Tibial nerve (tissue), 4 donors: Measurements from ENCODE around the gene TFAM. TPM values are rescaled to one million over a fixed set of nuclear protein-coding genes. Genes with fewer than 3 reads are reported as not detected.

Source experiments
- DNase-seq, 2 donors: peaks; one replicate each; pipeline ENCODE4 v3.0.0-alpha.2; 2019; ENCODE audit warnings: low spot score in 2 of 2
- H3K27ac ChIP-seq, 4 donors: fragments of 200-600 bp; sonication (generic) in 3 of 4; one replicate each; pipeline ENCODE4 v1.5.1; 2017 to 2019; ENCODE audit warnings: mild to moderate bottlenecking in 1 of 4
- H3K27me3 ChIP-seq, 2 donors: fragments of 200-600 bp; sonication (generic) in 1 of 2; one replicate each; pipeline versions ENCODE4 v1.5.1 to v1.6.0; 2017 to 2019
- H3K36me3 ChIP-seq, 3 donors: fragments of 200-600 bp; sonication (generic); one replicate each; pipeline ENCODE4 v1.5.1; 2018 to 2019
- H3K4me1 ChIP-seq, 4 donors: fragments of 200-600 bp; sonication (generic) in 3 of 4; one replicate each; pipeline ENCODE4 v1.5.1; 2017 to 2019
- H3K4me3 ChIP-seq, 4 donors: fragments of 200-600 bp; sonication (generic) in 3 of 4; one replicate each; pipeline ENCODE4 v1.5.1; 2017 to 2019; ENCODE audit warnings: mild to moderate bottlenecking in 1 of 4, moderate library complexity in 1 of 4
- H3K9me3 ChIP-seq, 4 donors: fragments of 200-600 bp; sonication (generic) in 3 of 4; one replicate each; pipeline ENCODE4 v1.5.1; 2017 to 2019
- EP300 ChIP-seq, 2 donors: sonication (generic); formaldehyde crosslinking; IDR thresholded peaks; one replicate each; pipeline ENCODE4 v1.6.1; 2017; ENCODE audit warnings: antibody characterized with exemption in 2 of 2, mild to moderate bottlenecking in 1 of 2
- POLR2A ChIP-seq, 2 donors: fragments of 450-650 bp; IDR thresholded peaks; one replicate each; pipeline ENCODE4 v1.6.1; 2017; ENCODE audit warnings: antibody characterized with exemption in 2 of 2, mild to moderate bottlenecking in 2 of 2, moderate library complexity in 2 of 2
- WGBS, 2 donors: methylation state at CpG; one replicate each; pipeline ENCODE4 v1.1.5; 2018; 5-methylcytosine and 5-hydroxymethylcytosine counted together
- total RNA-seq, 4 donors: library from RNA; depleted of rRNA; stranded (reverse); fragments of >200 nt; gene quantifications; one replicate each; pipeline ENCODE4 v1.1.0, GENCODE V29; 2016
- TF ChIP-seq, protein P1 (sequence below), 5 experiments: fragments of 200-600 bp in 3 of 5; fragments of 450-650 bp in 2 of 5; sonication (generic) in 3 of 5; IDR thresholded peaks; one replicate each; pipeline ENCODE4 v1.5.1; 2016 to 2019; ENCODE audit warnings: antibody characterized with exemption in 5 of 5, mild to moderate bottlenecking in 3 of 5, moderate library complexity in 2 of 5

Gene TFAM
- total RNA-seq, 4 donors from 2014 or later, result 9.6 to 35.6 (median 13.8) TPM

- Histone ChIP-seq H3K27me3 (no peaks in the 10 kb centered on the region), H3K9me3 (no peaks in the 10 kb centered on the region), H3K27ac (peak overlapping the region; percentile 44 to 94 (median 93)), H3K4me3 (peak overlapping the region; percentile 74 to 94 (median 85)), H3K4me1 (peaks cover 0 to 25% (median 7%) of the 10 kb centered on the region in 4 donors), H3K36me3 (peaks cover 0 to 27% (median 0%) of the 10 kb centered on the region in 3 donors)
- 0 to 1% methylated on average over 15 of the region's 15 CpGs for WGBS, 2 donors
- TF ChIP-seq, protein P1, sequence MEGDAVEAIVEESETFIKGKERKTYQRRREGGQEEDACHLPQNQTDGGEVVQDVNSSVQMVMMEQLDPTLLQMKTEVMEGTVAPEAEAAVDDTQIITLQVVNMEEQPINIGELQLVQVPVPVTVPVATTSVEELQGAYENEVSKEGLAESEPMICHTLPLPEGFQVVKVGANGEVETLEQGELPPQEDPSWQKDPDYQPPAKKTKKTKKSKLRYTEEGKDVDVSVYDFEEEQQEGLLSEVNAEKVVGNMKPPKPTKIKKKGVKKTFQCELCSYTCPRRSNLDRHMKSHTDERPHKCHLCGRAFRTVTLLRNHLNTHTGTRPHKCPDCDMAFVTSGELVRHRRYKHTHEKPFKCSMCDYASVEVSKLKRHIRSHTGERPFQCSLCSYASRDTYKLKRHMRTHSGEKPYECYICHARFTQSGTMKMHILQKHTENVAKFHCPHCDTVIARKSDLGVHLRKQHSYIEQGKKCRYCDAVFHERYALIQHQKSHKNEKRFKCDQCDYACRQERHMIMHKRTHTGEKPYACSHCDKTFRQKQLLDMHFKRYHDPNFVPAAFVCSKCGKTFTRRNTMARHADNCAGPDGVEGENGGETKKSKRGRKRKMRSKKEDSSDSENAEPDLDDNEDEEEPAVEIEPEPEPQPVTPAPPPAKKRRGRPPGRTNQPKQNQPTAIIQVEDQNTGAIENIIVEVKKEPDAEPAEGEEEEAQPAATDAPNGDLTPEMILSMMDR (IDR thresholded peaks at IDR 0.05), result no peak
- TF ChIP-seq EP300 (IDR thresholded peaks at IDR 0.05), result no peak
- no peak for TF ChIP-seq POLR2A (IDR thresholded peaks at IDR 0.05)
- DNase-seq, result no peak
Observed at GRCh38 chr10:58385784-58386112, 538 bp downstream of the TFAM start.

- TF ChIP-seq EP300 (IDR thresholded peaks at IDR 0.05), result no peak
- TF ChIP-seq, protein P1 (IDR thresholded peaks at IDR 0.05), result no peak
- TF ChIP-seq POLR2A (IDR thresholded peaks at IDR 0.05), result no peak
- Histone ChIP-seq H3K4me1 (peaks cover 0 to 27% (median 8%) of the 10 kb centered on the region in 4 donors), H3K27ac (no peak overlapping the region), H3K27me3 (no peaks in the 10 kb centered on the region), H3K4me3 (no peak overlapping the region), H3K9me3 (no peaks in the 10 kb centered on the region), H3K36me3 (peaks cover 0 to 48% (median 0%) of the 10 kb centered on the region in 3 donors)
- no peak for DNase-seq
- 93 to 96% methylated on average over 3 of the region's 3 CpGs for WGBS, 2 donors
Observed at GRCh38 chr10:58389024-58389423, 3.8 kb downstream of the TFAM start.

DNA sequence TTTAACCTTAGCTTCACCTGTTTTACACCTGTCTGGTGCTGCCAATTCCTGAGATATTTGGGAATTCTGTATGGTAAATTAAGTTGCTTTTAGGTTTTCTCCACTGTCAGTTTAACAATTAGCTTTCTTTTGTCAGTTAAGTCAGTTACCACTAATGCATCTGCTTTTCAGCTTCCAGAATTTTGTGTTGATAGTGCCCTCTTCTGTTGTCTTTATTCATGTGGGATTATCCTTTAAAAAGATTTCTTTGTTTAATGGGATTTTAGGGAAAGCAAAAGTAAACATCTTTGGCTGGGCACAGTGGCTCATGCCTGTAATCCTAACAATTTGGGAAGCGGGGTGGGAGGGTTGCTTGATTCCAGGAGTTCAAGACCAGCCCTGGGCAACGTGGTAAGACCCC lies 8.1 kb downstream of the TFAM start:
- WGBS, 2 donors, result 76 to 78% methylated on average over 2 of the region's 2 CpGs
- peaks cover 0 to 83% (median 11%) of the 10 kb centered on the region in 3 donors for H3K36me3 ChIP-seq
- H3K4me3 ChIP-seq, result no peak overlapping the region
- DNase-seq, result no peak
- H3K9me3 ChIP-seq, result no peaks in the 10 kb centered on the region
- no peak overlapping the region for H3K27ac ChIP-seq
- no peak for TF ChIP-seq POLR2A (IDR thresholded peaks at IDR 0.05)
- no peak for TF ChIP-seq EP300 (IDR thresholded peaks at IDR 0.05)
- TF ChIP-seq, protein P1 (IDR thresholded peaks at IDR 0.05), result no peak
- H3K4me1 ChIP-seq, result peaks cover 0 to 6% (median 1%) of the 10 kb centered on the region in 4 donors
- no peaks in the 10 kb centered on the region for H3K27me3 ChIP-seq

- Histone ChIP-seq H3K4me3 (no peak overlapping the region), H3K27me3 (no peaks in the 10 kb centered on the region), H3K9me3 (no peaks in the 10 kb centered on the region), H3K27ac (no peak overlapping the region), H3K36me3 (peaks cover 0 to 72% (median 11%) of the 10 kb centered on the region in 3 donors), H3K4me1 (peaks cover 0 to 4% (median 1%) of the 10 kb centered on the region in 4 donors)
- no peak for DNase-seq
- no peak for TF ChIP-seq POLR2A (IDR thresholded peaks at IDR 0.05)
Observed at GRCh38 chr10:58394471-58394870, 9.3 kb downstream of the TFAM start.

GRCh38 chr10:58396057-58396456 lies 10.8 kb downstream of the TFAM start:
- Histone ChIP-seq H3K4me1 (peaks cover 0 to 2% (median under 1%) of the 10 kb centered on the region in 4 donors), H3K27ac (no peak overlapping the region), H3K27me3 (no peaks in the 10 kb centered on the region), H3K9me3 (no peaks in the 10 kb centered on the region), H3K4me3 (no peak overlapping the region), H3K36me3 (peaks cover 0 to 64% (median 11%) of the 10 kb centered on the region in 3 donors)
- no peak for TF ChIP-seq POLR2A (IDR thresholded peaks at IDR 0.05)
- DNase-seq, result no peak

- Histone ChIP-seq H3K4me3 (no peak overlapping the region), H3K36me3 (peaks cover 0 to 55% (median 11%) of the 10 kb centered on the region in 3 donors), H3K27ac (no peak overlapping the region), H3K27me3 (no peaks in the 10 kb centered on the region), H3K9me3 (no peaks in the 10 kb centered on the region), H3K4me1 (no peaks in the 10 kb centered on the region)
- TF ChIP-seq POLR2A (IDR thresholded peaks at IDR 0.05), result no peak
- TF ChIP-seq, protein P1 (IDR thresholded peaks at IDR 0.05), result no peak
- TF ChIP-seq EP300 (IDR thresholded peaks at IDR 0.05), result no peak
- no peak for DNase-seq
- WGBS, 2 donors, result 95 to 96% methylated on average over 3 of the region's 3 CpGs
Observed at GRCh38 chr10:58397830-58398229, 12.6 kb downstream of the TFAM start.
